SH-SY5Y (cell line): ENCODE data around the gene EFCAB11.

Experiments used
- GATA2 ChIP-seq: IDR thresholded peaks from 2 replicates; pipeline ENCODE4 v1.6.1; 2011; ENCODE audit warnings: mild to moderate bottlenecking, low read depth, low read length
- GATA3 ChIP-seq: IDR thresholded peaks from 2 replicates; pipeline ENCODE4 v1.6.1; 2011; ENCODE audit warnings: low read depth, mild to moderate bottlenecking, low read length, moderate library complexity

DNA sequence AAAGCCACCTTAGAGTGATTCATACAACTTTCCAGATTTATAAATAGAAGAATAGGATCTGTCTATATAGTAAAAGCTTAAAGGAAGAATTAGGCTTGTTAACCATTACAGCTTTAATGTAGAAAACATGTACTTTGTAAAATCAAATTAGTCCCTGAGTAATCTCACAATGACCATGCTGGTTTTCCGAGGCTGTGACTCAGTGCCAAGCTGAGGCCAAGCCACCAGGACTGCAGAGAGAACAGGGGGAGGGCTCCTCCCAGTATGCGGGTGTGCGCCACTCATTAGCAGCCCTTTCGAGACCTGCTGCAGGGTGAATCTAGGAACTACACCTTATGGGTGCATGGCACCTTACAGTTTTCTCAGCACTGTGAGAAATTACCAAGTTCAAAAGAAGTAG is 167.0 kb downstream of the EFCAB11 start:
- TF ChIP-seq GATA2 (no peak), GATA3 (no peak)
